ENCODE results near the gene TUBAL3. TPM values are rescaled to one million over a fixed set of nuclear protein-coding genes. Genes with fewer than 3 reads are reported as not detected.

Gene TUBAL3
- total RNA-seq, 1 experiment from 2014 or later: 0.15 TPM

- Mint-ChIP-seq H3K4me3 (no peak overlapping the region), H3K9me3 (no peaks in the 10 kb centered on the region), H3K27me3 (ENCODE audit: low read depth) (no peaks in the 10 kb centered on the region), H3K36me3 (no peaks in the 10 kb centered on the region), H3K27ac (no peak overlapping the region), H3K4me1 (peaks cover 16% of the 10 kb centered on the region)
- no peak for DNase-seq (ENCODE audit: low spot score)
- TF ChIP-seq FOXP4 (CRISPR knock-in tag; IDR thresholded peaks at IDR 0.05) (no peak), JAZF1 (CRISPR knock-in tag; IDR thresholded peaks at IDR 0.05) (no peak), ZNF671 (CRISPR knock-in tag; IDR thresholded peaks at IDR 0.05) (no peak), ESRRA (CRISPR knock-in tag; IDR thresholded peaks at IDR 0.05; ENCODE audit: borderline replicate concordance) (no peak)
- ChIA-PET POLR2A (no interaction called here), CTCF (no interaction called here)
- no peak for ATAC-seq
Measured at GRCh38 chr10:5355594-5356301, 48.9 kb downstream of the TUBAL3 start.

- no peaks in the 10 kb centered on the region for H3K27me3 Mint-ChIP-seq (ENCODE audit: low read depth)
- H3K36me3 Mint-ChIP-seq: no peaks in the 10 kb centered on the region
- DNase-seq (ENCODE audit: low spot score) (no peak), ATAC-seq (peak; percentile 32; the same call in 1 of the 2 replicates)
- no peak overlapping the region for H3K27ac Mint-ChIP-seq
- H3K9me3 Mint-ChIP-seq: no peaks in the 10 kb centered on the region
- no peak overlapping the region for H3K4me3 Mint-ChIP-seq
- POLR2A ChIA-PET: no interaction called here
- peaks cover 16% of the 10 kb centered on the region for H3K4me1 Mint-ChIP-seq
- CTCF ChIA-PET: no interaction called here
- no peak for TF ChIP-seq E2F5 (CRISPR knock-in tag; IDR thresholded peaks at IDR 0.05)
- no peak for TF ChIP-seq STAT6 (CRISPR knock-in tag; conservative IDR thresholded peaks at IDR 0.05; ENCODE audit: low read depth)
- no peak for TF ChIP-seq ZBTB43 (CRISPR knock-in tag; IDR thresholded peaks at IDR 0.05)
- TF ChIP-seq ELF4 (CRISPR knock-in tag; IDR thresholded peaks at IDR 0.05; ENCODE audit: low read depth): no peak
- TF ChIP-seq ZNF317 (CRISPR knock-in tag; IDR thresholded peaks at IDR 0.05; ENCODE audit: borderline replicate concordance, low read depth): no peak
- no peak for TF ChIP-seq SMAD3 (CRISPR knock-in tag; IDR thresholded peaks at IDR 0.05; ENCODE audit: borderline replicate concordance)
- TF ChIP-seq OVOL2 (CRISPR knock-in tag; IDR thresholded peaks at IDR 0.05; ENCODE audit: borderline replicate concordance): no peak
- TF ChIP-seq MAX (CRISPR knock-in tag; IDR thresholded peaks at IDR 0.05): no peak
- TF ChIP-seq ZNF232 (CRISPR knock-in tag; IDR thresholded peaks at IDR 0.05): no peak
- no peak for TF ChIP-seq CREB1 (CRISPR knock-in tag; IDR thresholded peaks at IDR 0.05)
- TF ChIP-seq TEAD4 (CRISPR knock-in tag; IDR thresholded peaks at IDR 0.05): no peak
- no peak for TF ChIP-seq ZSCAN18 (CRISPR knock-in tag; IDR thresholded peaks at IDR 0.05)
- TF ChIP-seq PREB (CRISPR knock-in tag; IDR thresholded peaks at IDR 0.05; ENCODE audit: borderline replicate concordance): no peak
- TF ChIP-seq CBFB (CRISPR knock-in tag; IDR thresholded peaks at IDR 0.05; ENCODE audit: low read depth): no peak
- no peak for TF ChIP-seq E2F4 (CRISPR knock-in tag; IDR thresholded peaks at IDR 0.05; ENCODE audit: borderline replicate concordance, low read depth)
- no peak for TF ChIP-seq ZNF281 (CRISPR knock-in tag; IDR thresholded peaks at IDR 0.05)
Measured at GRCh38 chr10:5354068-5354467, 50.6 kb downstream of the TUBAL3 start.

Measured in WTC11 (cell line).